PFSK-1 (cell line): Measurements from ENCODE around the gene MGLL.

ENCODE experiments used
- POLR2AphosphoS5 ChIP-seq: IDR thresholded peaks from 2 replicates; pipeline ENCODE4 v1.6.1; 2012; ENCODE audit warnings: low read depth, mild to moderate bottlenecking, control low read depth, low read length, moderate library complexity
- TAF1 ChIP-seq: IDR thresholded peaks from 2 replicates; pipeline ENCODE4 v1.6.1; 2012; ENCODE audit warnings: low read length, control low read depth, borderline replicate concordance; ENCODE audit not compliant: insufficient read depth
- TF ChIP-seq, protein P1 (sequence below), 2 experiments: IDR thresholded peaks; 2 replicates each; pipeline versions ENCODE4 v1.6.1 to v1.8.0; 2011 to 2012; ENCODE audit warnings: low read depth in 2 of 2, low read length in 2 of 2, control low read depth in 1 of 2, inconsistent platforms in 1 of 2, mild to moderate bottlenecking in 1 of 2, moderate library complexity in 1 of 2; ENCODE audit not compliant: insufficient read depth in 1 of 2

DNA sequence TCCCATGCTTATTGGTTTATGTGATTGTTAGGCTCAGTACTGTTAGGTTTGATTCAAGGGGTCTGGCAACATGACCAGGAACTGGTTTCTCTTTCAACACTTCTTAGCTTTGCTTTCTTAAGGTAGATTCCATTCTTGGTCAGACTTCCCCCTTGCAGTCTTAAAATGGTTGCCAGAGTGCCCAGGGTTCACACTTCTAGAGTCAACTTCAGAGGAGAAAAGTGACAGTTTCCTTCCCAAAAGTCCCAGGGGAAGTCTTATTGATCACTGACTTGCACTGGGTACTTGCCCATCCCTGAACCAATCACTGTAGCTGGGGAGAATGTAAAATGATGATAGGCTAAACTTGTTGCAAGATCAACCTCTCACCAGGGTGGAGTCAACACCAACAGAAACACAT lies 14.1 kb downstream of the MGLL start:
- TF ChIP-seq POLR2AphosphoS5 (no peak), TAF1 (no peak)
- TF ChIP-seq, protein P1, sequence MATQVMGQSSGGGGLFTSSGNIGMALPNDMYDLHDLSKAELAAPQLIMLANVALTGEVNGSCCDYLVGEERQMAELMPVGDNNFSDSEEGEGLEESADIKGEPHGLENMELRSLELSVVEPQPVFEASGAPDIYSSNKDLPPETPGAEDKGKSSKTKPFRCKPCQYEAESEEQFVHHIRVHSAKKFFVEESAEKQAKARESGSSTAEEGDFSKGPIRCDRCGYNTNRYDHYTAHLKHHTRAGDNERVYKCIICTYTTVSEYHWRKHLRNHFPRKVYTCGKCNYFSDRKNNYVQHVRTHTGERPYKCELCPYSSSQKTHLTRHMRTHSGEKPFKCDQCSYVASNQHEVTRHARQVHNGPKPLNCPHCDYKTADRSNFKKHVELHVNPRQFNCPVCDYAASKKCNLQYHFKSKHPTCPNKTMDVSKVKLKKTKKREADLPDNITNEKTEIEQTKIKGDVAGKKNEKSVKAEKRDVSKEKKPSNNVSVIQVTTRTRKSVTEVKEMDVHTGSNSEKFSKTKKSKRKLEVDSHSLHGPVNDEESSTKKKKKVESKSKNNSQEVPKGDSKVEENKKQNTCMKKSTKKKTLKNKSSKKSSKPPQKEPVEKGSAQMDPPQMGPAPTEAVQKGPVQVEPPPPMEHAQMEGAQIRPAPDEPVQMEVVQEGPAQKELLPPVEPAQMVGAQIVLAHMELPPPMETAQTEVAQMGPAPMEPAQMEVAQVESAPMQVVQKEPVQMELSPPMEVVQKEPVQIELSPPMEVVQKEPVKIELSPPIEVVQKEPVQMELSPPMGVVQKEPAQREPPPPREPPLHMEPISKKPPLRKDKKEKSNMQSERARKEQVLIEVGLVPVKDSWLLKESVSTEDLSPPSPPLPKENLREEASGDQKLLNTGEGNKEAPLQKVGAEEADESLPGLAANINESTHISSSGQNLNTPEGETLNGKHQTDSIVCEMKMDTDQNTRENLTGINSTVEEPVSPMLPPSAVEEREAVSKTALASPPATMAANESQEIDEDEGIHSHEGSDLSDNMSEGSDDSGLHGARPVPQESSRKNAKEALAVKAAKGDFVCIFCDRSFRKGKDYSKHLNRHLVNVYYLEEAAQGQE (IDR thresholded peaks at IDR 0.05; ENCODE audit: insufficient read depth in 1 of 2, low read depth in 2 of 2, low read length in 2 of 2) = no peak
